Keratinocyte (primary cell): ENCODE results near the gene NPY4R2.
"Not testable (repeated sequence)": the region's sequence is repeated elsewhere in the genome, so short reads cannot be mapped to it uniquely, and the experiment has no call there.

Source experiments
- EZH2 ChIP-seq: IDR thresholded peaks from one replicate; pipeline ENCODE4 v1.6.1; 2012; ENCODE audit warnings: inconsistent platforms, mild to moderate bottlenecking, low read length, moderate library complexity
- TF ChIP-seq, protein P1 (sequence below), 3 experiments: IDR thresholded peaks in 1 of 3; conservative IDR thresholded peaks in 1 of 3; optimal IDR thresholded peaks in 1 of 3; 2 replicates in 2 of 3; 3 replicates in 1 of 3; pipeline versions ENCODE3 to v1.5.1; 2011; ENCODE audit warnings: low read length in 3 of 3, mild to moderate bottlenecking in 3 of 3, moderate library complexity in 2 of 3, control low read depth in 1 of 3, inconsistent platforms in 1 of 3; ENCODE audit not compliant: insufficient read depth in 2 of 3; ENCODE audit errors: extremely low read depth in 1 of 3

DNA sequence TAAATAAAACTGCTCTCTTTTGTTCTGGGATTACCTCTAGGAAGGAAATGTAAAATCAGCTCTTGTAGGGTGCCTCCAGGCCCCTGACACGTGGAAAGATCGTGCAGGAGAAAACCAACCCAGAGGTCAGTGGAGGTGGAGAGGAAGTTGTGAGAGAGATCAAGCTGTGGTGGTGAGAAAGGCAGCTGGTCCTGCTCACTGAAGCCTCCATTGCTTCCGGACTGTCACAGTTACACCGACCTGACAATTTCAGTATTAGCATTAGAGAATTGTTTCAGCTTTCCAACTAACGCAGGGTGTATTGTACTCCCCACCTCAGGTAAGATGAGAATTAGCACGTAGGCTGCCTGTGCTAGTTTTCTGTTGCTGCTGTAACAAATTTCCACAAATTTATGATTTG is 50.5 kb downstream of the NPY4R2 start:
- TF ChIP-seq, protein P1, sequence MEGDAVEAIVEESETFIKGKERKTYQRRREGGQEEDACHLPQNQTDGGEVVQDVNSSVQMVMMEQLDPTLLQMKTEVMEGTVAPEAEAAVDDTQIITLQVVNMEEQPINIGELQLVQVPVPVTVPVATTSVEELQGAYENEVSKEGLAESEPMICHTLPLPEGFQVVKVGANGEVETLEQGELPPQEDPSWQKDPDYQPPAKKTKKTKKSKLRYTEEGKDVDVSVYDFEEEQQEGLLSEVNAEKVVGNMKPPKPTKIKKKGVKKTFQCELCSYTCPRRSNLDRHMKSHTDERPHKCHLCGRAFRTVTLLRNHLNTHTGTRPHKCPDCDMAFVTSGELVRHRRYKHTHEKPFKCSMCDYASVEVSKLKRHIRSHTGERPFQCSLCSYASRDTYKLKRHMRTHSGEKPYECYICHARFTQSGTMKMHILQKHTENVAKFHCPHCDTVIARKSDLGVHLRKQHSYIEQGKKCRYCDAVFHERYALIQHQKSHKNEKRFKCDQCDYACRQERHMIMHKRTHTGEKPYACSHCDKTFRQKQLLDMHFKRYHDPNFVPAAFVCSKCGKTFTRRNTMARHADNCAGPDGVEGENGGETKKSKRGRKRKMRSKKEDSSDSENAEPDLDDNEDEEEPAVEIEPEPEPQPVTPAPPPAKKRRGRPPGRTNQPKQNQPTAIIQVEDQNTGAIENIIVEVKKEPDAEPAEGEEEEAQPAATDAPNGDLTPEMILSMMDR (optimal IDR thresholded peaks at IDR 0.05 in 1 of 3, IDR thresholded peaks at IDR 0.05 in 1 of 3, conservative IDR thresholded peaks at IDR 0.05 in 1 of 3; ENCODE audit: extremely low read depth in 1 of 3, insufficient read depth in 2 of 3, low read length in 3 of 3) = not testable (repeated sequence)
- TF ChIP-seq EZH2 = not testable (repeated sequence)
